RWPE1 (cell line): Measurements from ENCODE around the gene CDC42.

Experiments used
- CTCF ChIA-PET: fragments of 350-600 bp; sonication (Branson Sonifier 250); formaldehyde crosslinking; extraction: SDS; loops from one replicate; lab custom pipeline; 2021; lab: Yijun Ruan, JAX
- POLR2A ChIA-PET: fragments of 400-600 bp; formaldehyde crosslinking; extraction: SDS; loops from one replicate; lab custom pipeline; 2020; ENCODE audit warnings: antibody characterized with exemption; ENCODE audit not compliant: low non-redundant PET; lab: Yijun Ruan, JAX
- DNase-seq: peaks from one replicate; pipeline ENCODE4 v3.0.0; 2012; ENCODE audit warnings: low spot score
- H3K27ac ChIP-seq: fragments of 450-650 bp; 2 replicates; pipeline ENCODE4 v1.5.1; 2017
- TF ChIP-seq, protein P1 (sequence below): fragments of 450-650 bp; conservative IDR thresholded peaks from 2 replicates; pipeline ENCODE4 v1.5.1; 2017; ENCODE audit warnings: low read depth, mild to moderate bottlenecking

The CDC42 gene

GRCh38 chr1:22133247-22133930 lies 80.9 kb downstream of the CDC42 start:
- H3K27ac ChIP-seq, result peak overlapping the region; percentile 99
- CTCF ChIA-PET, result interaction anchor here (0.6 to 2.6 kb wide), 2 partner anchors 276 to 282 kb away, joined by 3 to 17 read pairs; no protein-coding TSS in a partner anchor
- POLR2A ChIA-PET, result no interaction called here
- no peak for DNase-seq
- TF ChIP-seq, protein P1, sequence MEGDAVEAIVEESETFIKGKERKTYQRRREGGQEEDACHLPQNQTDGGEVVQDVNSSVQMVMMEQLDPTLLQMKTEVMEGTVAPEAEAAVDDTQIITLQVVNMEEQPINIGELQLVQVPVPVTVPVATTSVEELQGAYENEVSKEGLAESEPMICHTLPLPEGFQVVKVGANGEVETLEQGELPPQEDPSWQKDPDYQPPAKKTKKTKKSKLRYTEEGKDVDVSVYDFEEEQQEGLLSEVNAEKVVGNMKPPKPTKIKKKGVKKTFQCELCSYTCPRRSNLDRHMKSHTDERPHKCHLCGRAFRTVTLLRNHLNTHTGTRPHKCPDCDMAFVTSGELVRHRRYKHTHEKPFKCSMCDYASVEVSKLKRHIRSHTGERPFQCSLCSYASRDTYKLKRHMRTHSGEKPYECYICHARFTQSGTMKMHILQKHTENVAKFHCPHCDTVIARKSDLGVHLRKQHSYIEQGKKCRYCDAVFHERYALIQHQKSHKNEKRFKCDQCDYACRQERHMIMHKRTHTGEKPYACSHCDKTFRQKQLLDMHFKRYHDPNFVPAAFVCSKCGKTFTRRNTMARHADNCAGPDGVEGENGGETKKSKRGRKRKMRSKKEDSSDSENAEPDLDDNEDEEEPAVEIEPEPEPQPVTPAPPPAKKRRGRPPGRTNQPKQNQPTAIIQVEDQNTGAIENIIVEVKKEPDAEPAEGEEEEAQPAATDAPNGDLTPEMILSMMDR, result no peak

- ChIA-PET POLR2A (no interaction called here), CTCF (interaction anchor here (2.6 kb wide), 1 partner anchor 282 kb away, joined by 17 read pairs; no protein-coding TSS in a partner anchor)
- peak overlapping the region; percentile 99 for H3K27ac ChIP-seq
- DNase-seq, result no peak
- TF ChIP-seq, protein P1, result no peak
Observed at GRCh38 chr1:22133931-22134324, 81.4 kb downstream of the CDC42 start.

GRCh38 chr1:22137004-22137720 lies 84.7 kb downstream of the CDC42 start:
- TF ChIP-seq, protein P1, result no peak
- DNase-seq, result peak; percentile 87
- ChIA-PET POLR2A (no interaction called here), CTCF (interaction anchor here (1.2 kb wide), 2 partner anchors 278 to 279 kb away, joined by 3 to 7 read pairs; no protein-coding TSS in a partner anchor)
- peak overlapping the region; percentile 99 for H3K27ac ChIP-seq

DNA sequence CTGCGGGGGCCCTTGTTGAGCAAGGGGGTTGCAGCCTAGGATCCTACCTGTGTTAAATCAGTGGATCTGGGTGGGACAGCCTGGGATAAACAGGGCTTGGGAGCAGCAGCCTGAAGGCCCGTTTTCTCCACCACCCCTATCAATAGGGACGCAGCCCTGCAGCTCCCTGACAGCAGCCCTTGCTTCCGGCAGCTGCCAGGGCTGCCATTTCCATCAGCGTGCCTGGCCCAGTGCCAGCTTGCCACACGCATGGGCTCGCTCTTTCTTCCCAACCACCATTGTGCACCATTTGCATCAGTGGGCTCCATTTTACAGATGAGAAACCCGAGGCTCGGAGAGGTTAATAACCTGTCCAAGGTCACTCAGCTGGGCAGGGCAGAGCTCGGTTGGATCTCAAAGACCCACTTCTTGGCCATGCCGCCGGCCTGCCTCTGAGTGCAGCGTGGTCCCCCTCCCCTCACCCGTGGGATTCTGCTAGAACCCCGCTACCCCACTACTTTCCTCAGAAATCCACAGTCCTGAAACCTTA lies 86.6 kb downstream of the CDC42 start:
- DNase-seq, result no peak
- CTCF ChIA-PET, result interaction anchor here (0.5 to 1.0 kb wide), 2 partner anchors 7 to 95 kb away, joined by 3 to 5 read pairs; no protein-coding TSS in a partner anchor
- POLR2A ChIA-PET, result no interaction called here
- peak overlapping the region; percentile 99 for H3K27ac ChIP-seq
- TF ChIP-seq, protein P1, result no peak

DNA sequence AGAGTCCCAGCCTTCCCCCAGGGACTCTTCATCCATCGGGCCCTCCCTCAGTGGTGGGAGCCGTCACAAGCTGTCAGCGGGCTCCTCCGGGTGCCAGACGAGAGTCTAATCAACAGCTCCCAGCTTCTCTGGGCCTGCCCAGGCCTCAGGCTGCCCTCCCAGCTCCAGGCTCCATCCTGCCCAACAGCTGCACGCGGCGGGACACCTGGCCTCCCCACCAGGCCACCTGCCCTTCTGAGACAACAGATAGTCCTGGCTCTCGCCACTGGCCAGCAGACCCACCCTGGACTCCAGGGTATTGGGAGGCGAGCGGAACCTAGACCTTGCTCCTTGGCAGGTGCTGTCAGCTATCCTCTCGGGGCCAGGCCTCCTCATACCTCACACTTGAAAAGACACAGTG lies 87.3 kb downstream of the CDC42 start:
- CTCF ChIA-PET, result interaction anchor here (0.5 to 1.0 kb wide), 2 partner anchors 8 to 94 kb away, joined by 3 to 5 read pairs; no protein-coding TSS in a partner anchor
- no peak for DNase-seq

More for the DNA sequence above, 87.3 kb downstream of the CDC42 start:
- POLR2A ChIA-PET, result no interaction called here
- peak overlapping the region; percentile 99 for H3K27ac ChIP-seq
- TF ChIP-seq, protein P1, result no peak
